ENCODE data around the gene ZNF14.

GRCh38 chr19:19743176-19743575, 10.3 kb upstream of the ZNF14 start:
- TF ChIP-seq POLR2AphosphoS5 (IDR thresholded peaks at IDR 0.05; ENCODE audit: insufficient read depth, low read depth, low read length) = no peak
- no peak for TF ChIP-seq CTCF (IDR thresholded peaks at IDR 0.05; ENCODE audit: extremely low read depth in 1 of 2, insufficient read depth in 1 of 2, low read depth in 1 of 2, low read length in 2 of 2)
- no peak for TF ChIP-seq EZH2 (IDR thresholded peaks at IDR 0.05; ENCODE audit: borderline replicate concordance, low read depth, low read length, severe bottlenecking)
- TF ChIP-seq POLR2A (IDR thresholded peaks at IDR 0.05; ENCODE audit: low read depth, low read length) = no peak
- TF ChIP-seq JUN (IDR thresholded peaks at IDR 0.05; ENCODE audit: borderline replicate concordance, insufficient read depth, insufficient read length, low read depth) = no peak
- no peak for TF ChIP-seq FOS (IDR thresholded peaks at IDR 0.05; ENCODE audit: borderline replicate concordance, insufficient read depth, low read length)
